Amniotic epithelial cell (primary cell): Measurements from ENCODE around the gene MAT2B.
"Not testable (repeated sequence)": the region's sequence is repeated elsewhere in the genome, so short reads cannot be mapped to it uniquely, and the experiment has no call there.

Source experiments
- DNase-seq: peaks from one replicate; pipeline ENCODE4 v3.0.0-alpha.2; 2010; ENCODE audit warnings: low read depth

Gene MAT2B

GRCh38 chr5:163503106-163504078 is 2.0 kb upstream of the MAT2B start:
- DNase-seq = peak; percentile 87

DNA sequence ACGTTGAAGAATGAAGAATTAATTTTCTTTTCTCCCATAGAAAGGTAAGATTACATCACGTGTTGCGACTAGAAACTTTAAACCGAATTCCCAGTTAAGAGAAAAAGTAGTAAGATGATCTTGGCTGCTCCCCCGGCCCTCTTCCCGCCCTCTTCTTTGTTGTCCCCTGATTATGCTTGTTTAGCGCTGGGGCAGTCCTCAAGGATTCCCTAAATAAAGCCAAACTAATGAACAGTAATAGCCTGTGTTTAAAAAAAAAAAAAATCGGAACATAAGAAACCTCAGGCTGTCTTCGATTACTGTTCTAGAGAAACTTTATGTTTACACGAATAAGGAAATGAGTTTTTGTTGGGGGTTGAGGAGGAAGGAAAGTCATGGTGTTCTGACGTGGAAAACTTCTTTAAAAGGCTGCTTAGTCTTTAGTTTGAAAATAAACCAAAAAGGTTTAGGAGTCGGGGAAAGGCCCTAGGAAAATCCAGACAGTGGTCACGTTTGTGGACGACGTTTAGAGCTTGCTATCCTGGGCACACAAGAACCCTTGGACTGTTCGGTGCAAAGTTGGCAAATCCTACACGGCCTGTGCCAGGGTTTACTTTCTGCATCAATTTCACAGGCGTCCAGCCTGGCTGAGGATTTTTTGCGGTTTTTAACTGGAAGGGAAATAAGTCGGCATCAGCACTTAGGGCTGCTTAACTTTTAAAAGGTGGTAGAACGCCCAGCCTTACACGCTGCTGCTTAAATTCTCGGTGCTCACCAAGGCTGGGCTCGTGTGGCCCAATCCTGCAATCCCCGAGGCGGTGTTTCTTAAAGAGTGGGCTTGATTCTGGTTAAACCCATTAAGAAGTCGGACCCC is 1.1 kb upstream of the MAT2B start:
- DNase-seq = peak; percentile 75

DNA sequence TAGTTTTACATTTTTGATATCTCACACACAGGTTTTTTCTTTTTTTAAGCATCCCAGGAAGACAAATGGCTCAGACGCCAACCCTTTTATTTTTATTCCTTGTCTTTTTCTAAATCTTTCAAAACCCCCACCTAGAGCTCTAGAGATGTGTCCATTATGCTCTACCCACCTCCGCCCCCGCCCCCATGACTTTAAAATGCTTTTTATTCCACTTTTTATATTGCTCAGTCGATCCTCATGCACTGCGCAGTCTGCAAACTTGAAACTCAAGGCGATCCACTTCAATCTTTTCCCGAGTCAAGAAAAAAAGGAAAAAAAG is 411 bp upstream of the MAT2B start:
- no peak for DNase-seq

GRCh38 chr5:163506095-163506457 is 657 bp downstream of the MAT2B start:
- DNase-seq = peak; percentile 45

- peak; percentile 66 for DNase-seq
Observed at GRCh38 chr5:163506726-163507125, 1.3 kb downstream of the MAT2B start.

DNA sequence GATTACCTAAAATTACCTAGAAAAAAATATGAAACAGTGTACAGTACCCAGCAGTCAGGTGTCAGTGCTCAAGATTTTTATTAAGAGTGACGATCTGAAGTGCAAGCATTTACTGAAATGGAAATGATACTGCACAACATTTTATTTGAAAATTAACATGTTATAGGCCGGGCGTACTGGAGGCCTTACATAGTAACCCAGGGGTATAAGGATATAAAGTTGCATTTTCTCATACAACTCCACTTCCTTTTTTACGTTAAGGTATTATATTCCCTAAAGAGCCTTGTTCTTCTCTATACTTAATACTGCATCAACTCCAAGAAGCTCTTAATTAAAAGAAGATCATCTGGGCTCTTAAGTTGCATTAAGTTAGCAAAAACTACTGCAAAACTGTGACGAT is 3.3 kb downstream of the MAT2B start:
- no peak for DNase-seq

GRCh38 chr5:163509291-163509951 is 4.0 kb downstream of the MAT2B start:
- peak; percentile 76 for DNase-seq

GRCh38 chr5:163512526-163512925 is 7.1 kb downstream of the MAT2B start:
- DNase-seq = no peak

DNA sequence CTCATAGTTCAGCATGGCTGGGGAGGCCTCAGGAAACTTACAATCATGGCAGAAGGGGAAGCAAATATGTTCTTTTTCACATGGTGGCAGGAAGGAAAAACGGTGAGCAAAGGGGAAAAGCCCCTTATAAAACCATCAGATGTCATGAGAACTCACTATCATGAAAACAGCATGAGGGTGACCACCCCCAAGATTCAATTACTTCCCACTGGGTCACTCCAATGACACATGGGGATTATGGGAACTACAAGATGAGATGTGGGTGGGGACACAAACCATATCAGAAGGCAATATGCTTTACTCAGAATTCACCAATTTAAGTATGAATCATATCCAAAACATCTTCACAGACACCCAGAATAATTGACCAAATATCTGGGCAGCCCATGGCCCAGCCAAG is 19.7 kb downstream of the MAT2B start:
- no peak for DNase-seq

DNA sequence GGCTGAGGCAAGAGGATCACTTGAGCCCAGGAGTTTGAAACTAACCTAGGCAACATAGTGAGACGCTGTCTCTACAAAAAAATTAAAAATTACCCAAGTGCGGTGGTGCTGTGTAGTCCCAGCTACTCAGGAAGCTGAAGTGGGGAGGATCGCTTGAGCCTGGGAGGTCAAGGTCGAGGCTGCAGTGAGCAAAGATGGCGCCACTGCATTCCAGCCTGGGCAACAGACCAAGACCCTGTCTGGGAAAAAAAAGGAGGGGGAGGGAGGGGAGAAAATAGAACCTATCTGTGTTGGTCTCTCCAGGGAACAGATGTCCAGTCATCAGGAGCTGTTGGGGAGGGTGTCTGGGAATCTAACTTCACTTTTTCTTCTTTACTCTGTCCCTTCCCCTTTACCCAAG is 24.3 kb downstream of the MAT2B start:
- peak; percentile 16 for DNase-seq

GRCh38 chr5:163531272-163531671 is 25.9 kb downstream of the MAT2B start:
- no peak for DNase-seq

- no peak for DNase-seq
Observed at GRCh38 chr5:163532171-163533084, 27.0 kb downstream of the MAT2B start.

DNA sequence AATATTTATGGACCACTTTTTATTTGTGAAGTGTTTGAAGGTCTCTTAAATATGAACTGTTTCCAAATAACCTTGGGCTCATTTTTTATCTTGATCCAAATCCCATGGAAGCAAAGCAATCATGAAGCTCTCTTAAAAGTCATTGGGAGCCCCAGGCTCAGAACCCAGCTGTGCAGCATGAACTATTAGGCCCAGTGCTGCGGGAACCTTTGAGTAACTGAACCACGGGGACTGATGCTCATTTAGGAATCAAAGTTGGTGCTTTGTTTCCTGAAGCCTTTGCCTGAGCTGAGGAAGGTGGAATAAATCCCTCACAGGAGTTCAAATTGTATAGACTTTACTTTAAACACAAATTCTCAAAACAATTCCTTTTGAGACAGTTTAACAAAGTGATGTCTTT is 27.8 kb downstream of the MAT2B start:
- no peak for DNase-seq

DNA sequence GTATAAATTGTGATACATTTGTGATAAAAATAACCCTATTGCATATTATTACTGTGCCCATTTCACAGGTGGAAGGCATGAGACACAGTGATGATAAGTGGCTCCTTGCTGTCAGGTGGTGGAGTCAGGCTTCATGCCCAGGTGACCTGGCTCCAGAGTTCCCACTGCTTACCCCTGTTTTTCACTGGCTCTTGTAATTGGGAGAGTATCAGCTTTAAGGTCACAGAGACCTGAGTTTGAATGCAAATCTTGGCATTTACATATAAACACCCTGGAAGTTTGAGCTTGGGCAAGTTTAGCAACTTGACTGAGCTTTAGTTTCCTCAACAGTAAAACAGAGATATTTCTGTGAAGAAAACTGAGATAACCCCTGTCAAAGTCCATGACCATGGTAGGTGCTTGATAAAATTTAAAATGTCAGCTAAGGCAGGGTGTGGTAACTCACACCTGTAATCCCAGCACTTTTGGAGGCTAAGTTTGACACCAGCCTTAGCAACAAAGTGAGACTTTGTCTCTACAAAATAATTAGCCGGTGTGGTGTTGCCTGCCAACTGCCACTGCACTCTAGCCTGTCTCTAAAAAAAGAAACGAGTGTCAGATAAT is 29.2 kb downstream of the MAT2B start:
- no peak for DNase-seq

- no peak for DNase-seq
Observed at GRCh38 chr5:163535290-163535689, 29.9 kb downstream of the MAT2B start.

- DNase-seq = not testable (repeated sequence)
Observed at GRCh38 chr5:163536442-163536841, 31.0 kb downstream of the MAT2B start.

DNA sequence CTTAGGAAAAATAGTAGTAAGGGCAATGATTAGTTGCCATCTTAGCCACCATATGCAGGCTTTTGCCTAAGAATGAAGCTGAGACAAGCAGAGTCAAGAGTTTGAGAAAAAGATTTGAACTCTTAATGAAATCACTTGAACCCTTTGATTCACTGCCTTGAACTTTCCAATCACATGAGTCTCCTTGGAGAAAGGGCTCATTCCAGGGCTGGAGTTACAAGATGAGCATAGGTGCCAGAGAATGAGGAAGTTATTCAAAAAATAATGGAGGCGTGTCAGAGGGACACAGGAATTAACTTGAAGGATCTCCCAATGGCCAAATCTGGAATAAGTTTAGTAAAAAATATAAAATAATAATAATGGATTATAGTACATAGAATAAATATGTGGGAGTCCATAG is 35.3 kb downstream of the MAT2B start:
- DNase-seq = no peak

- DNase-seq = no peak
Observed at GRCh38 chr5:163542771-163543170, 37.4 kb downstream of the MAT2B start.

DNA sequence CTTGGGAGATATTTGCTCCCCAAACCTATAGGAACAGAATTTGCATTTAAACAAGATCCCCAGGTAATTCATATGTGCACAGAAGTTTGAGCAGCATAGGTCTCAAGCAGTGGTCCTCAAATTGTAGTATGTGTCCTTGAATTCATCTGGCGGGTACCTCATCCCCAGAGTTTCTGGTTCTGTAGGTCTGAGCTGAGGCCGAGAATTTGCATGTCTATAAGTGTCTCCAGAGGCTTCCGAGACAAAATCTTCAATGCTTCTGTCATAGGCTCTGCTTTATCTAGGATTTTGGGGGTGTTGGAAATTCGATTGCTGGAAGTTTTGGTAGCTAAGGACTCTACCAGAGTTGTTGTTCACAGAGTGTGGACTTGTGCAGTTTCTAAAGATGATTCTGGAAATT is 38.6 kb downstream of the MAT2B start:
- no peak for DNase-seq

- DNase-seq = no peak
Observed at GRCh38 chr5:163544836-163545235, 39.4 kb downstream of the MAT2B start.

DNA sequence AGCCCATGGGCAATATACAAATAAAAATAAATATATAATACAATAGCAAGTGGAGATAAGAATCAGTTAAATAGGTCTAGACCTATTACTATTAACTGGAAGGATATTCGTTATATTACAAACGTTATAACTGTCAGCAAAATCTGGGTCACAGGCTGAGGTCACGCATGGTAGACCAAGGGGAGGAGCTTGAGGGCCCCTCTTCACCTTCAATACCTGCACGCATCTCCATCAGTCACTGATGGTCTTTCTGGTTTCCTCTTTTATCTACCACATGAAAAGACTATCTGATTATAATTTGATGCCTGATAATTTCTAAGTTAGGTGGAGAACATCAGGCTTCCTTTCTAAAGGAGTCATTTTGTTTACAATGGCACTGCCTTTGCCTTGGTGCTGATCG is 43.2 kb downstream of the MAT2B start:
- DNase-seq = no peak
